Panc1 (cell line): ENCODE measurements around the gene XIRP2. TPM values are rescaled to one million over a fixed set of nuclear protein-coding genes. Genes with fewer than 3 reads are reported as not detected.

Source experiments
- ATAC-seq: fragments of 200-7000 bp; cut with Tn5 transposase; 2 replicates; pipeline ENCODE4 v1.9.1; 2020; ENCODE audit warnings: mild to moderate bottlenecking, moderate library complexity
- BruUV-seq: library from RNA; stranded (reverse); fragments of 400-500 nt; replicated peaks from 2 replicates; lab custom pipeline; 2021; lab: Mats Ljungman, UMichigan
- CTCF ChIA-PET: fragments of 300-600 bp; sonication (Branson Sonifier 250); formaldehyde crosslinking; loops from one replicate; lab custom pipeline; 2022; ENCODE audit warnings: antibody characterized with exemption; lab: Charles Lee
- POLR2A ChIA-PET: fragments of 300-600 bp; sonication (Branson Sonifier 250); formaldehyde crosslinking; loops from one replicate; lab custom pipeline; 2022; ENCODE audit warnings: antibody characterized with exemption; lab: Charles Lee
- DNase-seq: peaks from one replicate; pipeline ENCODE4 v3.0.0-alpha.2; 2010; ENCODE audit warnings: low read depth, low spot score
- H3K27ac ChIP-seq: 2 replicates; pipeline ENCODE4 v1.5.1; 2011; ENCODE audit warnings: mild to moderate bottlenecking, low read length, inconsistent platforms
- H3K27me3 ChIP-seq: fragments of 200-500 bp; sonication (Bioruptor generic); 2 replicates; pipeline ENCODE4 v1.6.0; 2014; ENCODE audit warnings: low read length, inconsistent platforms; ENCODE audit not compliant: control insufficient read depth, insufficient read depth
- H3K36me3 ChIP-seq: fragments of 200-500 bp; sonication (Bioruptor generic); 2 replicates; pipeline ENCODE4 v1.5.1; 2014; ENCODE audit warnings: inconsistent platforms, mild to moderate bottlenecking, low read length, moderate library complexity; ENCODE audit not compliant: control insufficient read depth, insufficient read depth
- H3K4me1 ChIP-seq: 2 replicates; pipeline ENCODE4 v1.5.1; 2011; ENCODE audit warnings: inconsistent platforms, mild to moderate bottlenecking, low read length, moderate library complexity; ENCODE audit not compliant: control insufficient read depth, insufficient read depth
- H3K4me3 ChIP-seq, 2 experiments: 2 replicates each; pipeline ENCODE4 v1.5.1; 2011 to 2012; ENCODE audit warnings: low read depth in 2 of 2, low read length in 2 of 2, mild to moderate bottlenecking in 2 of 2, inconsistent platforms in 1 of 2, moderate library complexity in 1 of 2
- H3K9me3 ChIP-seq: fragments of 200-500 bp; sonication (Bioruptor generic); 2 replicates; pipeline ENCODE4 v1.5.1; 2014; ENCODE audit warnings: low read depth, mild to moderate bottlenecking, inconsistent platforms, low read length, moderate library complexity; ENCODE audit not compliant: control insufficient read depth, insufficient read depth
- CTCF ChIP-seq: fragments of 450-650 bp; IDR thresholded peaks from 2 replicates; pipeline ENCODE4 v1.5.1; 2017; ENCODE audit warnings: mild to moderate bottlenecking
- POLR2AphosphoS5 ChIP-seq: IDR thresholded peaks from 2 replicates; pipeline ENCODE4 v1.6.1; 2012; ENCODE audit warnings: mild to moderate bottlenecking, low read depth, low read length, moderate library complexity
- REST ChIP-seq, 2 experiments: IDR thresholded peaks; 2 replicates each; pipeline ENCODE4 v1.6.1; 2011 to 2012; ENCODE audit warnings: low read depth in 2 of 2, control low read depth in 1 of 2, low read length in 1 of 2, mild to moderate bottlenecking in 1 of 2, moderate library complexity in 1 of 2; ENCODE audit not compliant: insufficient read depth in 1 of 2
- SIN3A ChIP-seq: IDR thresholded peaks from 2 replicates; pipeline ENCODE4 v1.6.1; 2012; ENCODE audit warnings: low read depth, mild to moderate bottlenecking, low read length, moderate library complexity, borderline replicate concordance; ENCODE audit not compliant: insufficient read depth
- TCF7L2 ChIP-seq: IDR thresholded peaks from 2 replicates; pipeline ENCODE4 v1.6.1; 2011; ENCODE audit warnings: mild to moderate bottlenecking, low read depth, low read length, inconsistent platforms
- in situ Hi-C: cut with HindIII; loops from 2 replicates; pipeline ENCODE4 v1.10.0; 2016; ENCODE audit warnings: low sequenced_read_pairs, low pct_unique_long_range_greater_than_20kb
- intact Hi-C: fragments of 100-400 bp; cut with micrococcal nuclease; formaldehyde crosslinking; loops from one replicate; pipeline ENCODE4 v1.10.0; 2022; ENCODE audit not compliant: unreplicated experiment
- total RNA-seq: library from RNA; stranded (reverse); gene quantifications from one replicate; pipeline ENCODE4 v1.2.1, GENCODE V29; 2021; ENCODE audit not compliant: unreplicated experiment

XIRP2 gene
- total RNA-seq, 1 experiment from 2014 or later, result not detected

- Histone ChIP-seq H3K4me3 (no peak overlapping the region), H3K27ac (no peak overlapping the region), H3K27me3 (no peaks in the 10 kb centered on the region), H3K4me1 (no peaks in the 10 kb centered on the region), H3K36me3 (no peaks in the 10 kb centered on the region), H3K9me3 (no peaks in the 10 kb centered on the region)
- ChIA-PET POLR2A (no interaction called here), CTCF (no interaction called here)
- no TSS peak for BruUV-seq
- TF ChIP-seq CTCF, result no peak
- TF ChIP-seq SIN3A, result no peak
- TF ChIP-seq REST (IDR thresholded peaks at IDR 0.05; ENCODE audit: insufficient read depth in 1 of 2, low read depth in 2 of 2, low read length in 1 of 2), result no peak
- TF ChIP-seq POLR2AphosphoS5, result no peak
- TF ChIP-seq TCF7L2, result no peak
- DNase-seq (no peak), ATAC-seq (no peak)
- in situ Hi-C loops, result no loop called here
- intact Hi-C loops, result no loop called here
These were observed 366.4 kb downstream of the XIRP2 start for GRCh38 chr2:167254721-167255120.

DNA sequence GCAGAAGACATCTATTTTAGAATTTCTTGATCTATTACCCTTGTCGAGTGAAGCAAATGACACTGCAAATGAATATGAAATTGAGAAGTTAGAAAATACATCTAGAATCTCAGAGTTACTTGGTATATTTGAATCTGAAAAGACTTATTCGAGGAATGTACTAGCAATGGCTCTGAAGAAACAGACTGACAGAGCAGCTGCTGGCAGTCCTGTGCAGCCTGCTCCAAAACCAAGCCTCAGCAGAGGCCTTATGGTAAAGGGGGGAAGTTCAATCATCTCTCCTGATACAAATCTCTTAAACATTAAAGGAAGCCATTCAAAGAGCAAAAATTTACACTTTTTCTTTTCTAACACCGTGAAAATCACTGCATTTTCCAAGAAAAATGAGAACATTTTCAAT, 370.4 kb downstream of the XIRP2 start:
- intact Hi-C loops, result no loop called here
- Histone ChIP-seq H3K27me3 (no peaks in the 10 kb centered on the region), H3K4me3 (no peak overlapping the region), H3K4me1 (no peaks in the 10 kb centered on the region), H3K9me3 (no peaks in the 10 kb centered on the region), H3K36me3 (no peaks in the 10 kb centered on the region), H3K27ac (no peak overlapping the region)
- no peak for DNase-seq
- no peak for TF ChIP-seq TCF7L2
- no peak for TF ChIP-seq CTCF
- no peak for TF ChIP-seq REST (IDR thresholded peaks at IDR 0.05; ENCODE audit: insufficient read depth in 1 of 2, low read depth in 2 of 2, low read length in 1 of 2)
- TF ChIP-seq POLR2AphosphoS5, result no peak
- no peak for TF ChIP-seq SIN3A
- no peak for ATAC-seq
- no TSS peak for BruUV-seq
- ChIA-PET CTCF (no interaction called here), POLR2A (no interaction called here)
- in situ Hi-C loops, result no loop called here
